SKM-1 treated with dmso at 0.1 percent for 144 hours (cell line): Measurements from ENCODE around the gene KCNH1.
"Not testable (repeated sequence)": the region's sequence is repeated elsewhere in the genome, so short reads cannot be mapped to it uniquely, and the experiment has no call there.

Experiments
- DNase-seq: peaks from one replicate; lab custom pipeline; 2025; ENCODE audit not compliant: unreplicated experiment; lab: John Stamatoyannopoulos, UW

The KCNH1 gene

GRCh38 chr1:210691039-210691610 lies 442.8 kb downstream of the KCNH1 start:
- DNase-seq, result no peak

GRCh38 chr1:210690236-210690635 lies 443.7 kb downstream of the KCNH1 start:
- DNase-seq, result no peak

GRCh38 chr1:210689826-210690225 lies 444.1 kb downstream of the KCNH1 start:
- no peak for DNase-seq

GRCh38 chr1:210688512-210689234 lies 445.3 kb downstream of the KCNH1 start:
- no peak for DNase-seq

GRCh38 chr1:210687582-210688279 lies 446.2 kb downstream of the KCNH1 start:
- no peak for DNase-seq

- no peak for DNase-seq
These were observed 447.1 kb downstream of the KCNH1 start for GRCh38 chr1:210686841-210687240.

GRCh38 chr1:210685295-210685650 lies 448.7 kb downstream of the KCNH1 start:
- DNase-seq, result no peak

GRCh38 chr1:210684466-210685294 lies 449.3 kb downstream of the KCNH1 start:
- no peak for DNase-seq

GRCh38 chr1:210683403-210684047 lies 450.4 kb downstream of the KCNH1 start:
- no peak for DNase-seq

- DNase-seq, result peak; percentile 77
These were observed 452.8 kb downstream of the KCNH1 start for GRCh38 chr1:210681158-210681557.

- no peak for DNase-seq
These were observed 455.6 kb downstream of the KCNH1 start for GRCh38 chr1:210678306-210678705.

- DNase-seq, result no peak
These were observed 456.4 kb downstream of the KCNH1 start for GRCh38 chr1:210677533-210677932.

GRCh38 chr1:210676539-210676938 lies 457.4 kb downstream of the KCNH1 start:
- no peak for DNase-seq

GRCh38 chr1:210674151-210674550 lies 459.8 kb downstream of the KCNH1 start:
- DNase-seq, result no peak

GRCh38 chr1:210669951-210670350 lies 464.0 kb downstream of the KCNH1 start:
- no peak for DNase-seq

GRCh38 chr1:210663730-210664573 lies 470.0 kb downstream of the KCNH1 start:
- no peak for DNase-seq

- no peak for DNase-seq
These were observed 471.5 kb downstream of the KCNH1 start for GRCh38 chr1:210662291-210663050.

- DNase-seq, result not testable (repeated sequence)
These were observed 472.4 kb downstream of the KCNH1 start for GRCh38 chr1:210661520-210661919.

GRCh38 chr1:210657806-210658205 lies 476.1 kb downstream of the KCNH1 start:
- no peak for DNase-seq
